ENCODE measurements around the gene RILPL1.
"Not testable (repeated sequence)": the region's sequence is repeated elsewhere in the genome, so short reads cannot be mapped to it uniquely, and the experiment has no call there.

RILPL1 gene

DNA sequence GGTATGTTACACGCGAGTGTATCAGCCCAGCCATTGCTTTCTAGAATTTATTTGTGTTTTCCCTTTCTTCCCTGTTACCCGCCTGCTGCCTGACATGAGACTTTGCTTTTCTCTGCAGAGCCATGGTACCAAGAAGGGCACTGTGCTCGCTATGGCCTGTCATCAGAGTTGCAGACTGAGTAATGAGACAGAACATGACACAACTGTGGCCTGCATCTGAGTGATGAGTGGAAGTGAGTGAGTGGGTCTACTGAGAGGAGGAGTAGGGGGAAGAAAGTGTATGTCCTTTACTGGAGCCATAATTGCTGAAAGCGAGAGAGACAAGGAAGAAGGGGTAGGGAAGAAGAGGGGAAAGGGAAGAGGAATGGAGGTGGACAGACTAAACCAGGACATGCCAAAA, 2.9 kb downstream of the RILPL1 start:
- DNase-seq (ENCODE audit: low read depth) = no peak

DNA sequence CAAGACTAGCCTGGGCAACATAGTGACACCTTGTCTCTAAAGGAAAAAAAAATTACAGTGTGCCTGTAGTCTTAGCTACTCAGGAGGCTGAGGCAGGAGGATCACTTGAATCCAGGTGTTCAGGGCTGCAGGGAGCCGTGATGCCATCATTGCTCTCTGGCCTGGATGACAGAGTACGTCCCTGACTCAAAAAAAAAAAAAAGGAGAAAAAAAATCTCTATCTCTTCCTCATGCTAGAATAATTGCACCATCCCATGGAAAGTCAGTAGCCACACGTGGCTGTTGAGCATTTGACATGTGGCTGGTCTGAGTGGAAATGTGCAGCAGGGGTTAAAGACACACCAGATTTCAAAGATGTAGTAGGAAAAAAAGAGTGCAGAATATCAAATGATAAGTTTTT, 3.8 kb downstream of the RILPL1 start:
- DNase-seq (ENCODE audit: low read depth) = no peak

DNA sequence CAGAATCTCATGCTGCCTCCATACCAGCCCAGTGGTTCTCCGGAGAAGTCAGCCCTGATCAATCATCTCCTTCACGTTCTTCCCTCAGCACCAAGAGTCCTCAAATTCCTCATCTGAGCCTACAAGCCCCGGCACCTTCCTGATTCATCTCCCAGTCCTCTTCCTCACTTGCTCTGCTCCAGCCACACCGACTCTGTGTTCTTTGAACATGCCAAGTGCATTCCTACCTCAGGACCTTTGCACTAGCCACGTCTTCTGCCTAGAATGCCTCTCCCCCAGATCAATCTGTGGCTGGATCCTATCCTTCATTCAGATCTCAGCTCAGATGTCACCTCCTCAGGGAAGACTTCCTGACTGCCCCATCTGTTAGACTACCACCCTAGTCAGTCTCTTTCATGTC, 4.7 kb downstream of the RILPL1 start:
- DNase-seq (ENCODE audit: low read depth) = no peak

DNA sequence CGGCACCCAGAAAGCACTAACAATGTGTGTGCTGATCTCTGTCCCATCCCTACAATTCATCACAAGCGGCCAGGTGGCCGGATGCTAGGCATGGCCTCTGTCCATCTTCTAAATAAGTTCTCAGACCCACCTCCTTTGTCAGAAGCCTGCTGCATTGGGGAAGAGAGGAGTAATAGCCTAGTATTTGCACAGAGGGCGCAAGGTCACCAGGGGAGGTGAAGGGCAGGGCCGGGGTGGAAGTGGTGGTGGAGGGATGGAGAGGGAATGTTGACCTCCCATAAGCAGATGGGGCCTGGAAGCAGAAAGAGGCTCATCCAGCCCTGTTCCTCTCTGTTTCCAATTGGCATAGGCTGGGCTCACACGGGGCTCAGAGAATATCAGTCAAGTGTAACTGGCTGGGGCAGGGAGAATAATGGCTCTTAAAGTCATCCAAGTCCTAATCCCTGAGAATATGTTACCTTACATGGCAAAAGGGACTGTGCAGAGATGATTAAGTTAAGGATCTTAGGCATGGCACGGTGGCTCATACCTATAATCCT, 6.9 kb downstream of the RILPL1 start:
- DNase-seq (ENCODE audit: low read depth) = no peak

- no peak for DNase-seq (ENCODE audit: low read depth)
Measured at GRCh38 chr12:123524378-123524777, 9.1 kb downstream of the RILPL1 start.

DNA sequence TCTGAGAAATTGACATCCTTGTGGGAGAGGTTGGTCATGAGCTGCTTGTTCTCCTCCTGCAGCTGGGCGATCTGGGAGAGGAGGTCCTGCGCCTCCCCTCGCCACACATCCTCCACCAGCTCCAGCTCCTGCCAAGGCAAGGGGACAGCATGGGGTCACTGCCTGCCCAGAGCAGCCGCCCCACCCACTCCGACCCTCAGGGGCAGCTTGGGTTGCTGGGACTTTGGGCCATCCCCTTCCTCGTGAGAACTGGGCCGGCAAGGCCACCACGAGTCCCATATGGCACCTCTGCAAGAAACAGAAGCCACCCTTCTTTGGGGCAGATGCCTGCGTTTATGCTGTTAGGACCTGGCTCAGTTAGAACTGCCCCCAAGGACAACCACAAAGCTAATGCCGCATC, 10.0 kb downstream of the RILPL1 start:
- DNase-seq (ENCODE audit: low read depth) = no peak

DNA sequence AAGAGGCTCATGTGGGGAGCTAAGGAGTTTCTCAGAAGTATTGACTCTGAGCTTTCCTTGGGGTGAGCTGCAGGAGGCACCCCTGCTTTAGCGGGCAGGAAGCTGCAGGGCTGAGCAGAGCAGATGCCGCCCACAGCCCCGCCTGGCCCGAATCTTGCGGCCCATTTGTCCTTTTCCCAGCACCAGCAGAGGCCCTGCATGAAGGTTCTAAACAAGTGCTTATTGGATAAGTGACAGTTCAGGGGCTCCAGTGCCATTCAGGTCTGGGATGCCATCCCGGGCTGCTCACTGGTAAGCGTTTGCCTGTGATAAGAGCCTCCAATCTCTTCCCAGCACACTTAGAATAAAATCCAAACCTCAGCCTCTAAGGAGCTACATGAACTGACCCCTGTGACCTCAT, 11.4 kb downstream of the RILPL1 start:
- no peak for DNase-seq (ENCODE audit: low read depth)

- DNase-seq (ENCODE audit: low read depth) = no peak
Measured at GRCh38 chr12:123520567-123521474, 12.7 kb downstream of the RILPL1 start.

- DNase-seq (ENCODE audit: low read depth) = no peak
Measured at GRCh38 chr12:123519141-123520001, 14.1 kb downstream of the RILPL1 start.

DNA sequence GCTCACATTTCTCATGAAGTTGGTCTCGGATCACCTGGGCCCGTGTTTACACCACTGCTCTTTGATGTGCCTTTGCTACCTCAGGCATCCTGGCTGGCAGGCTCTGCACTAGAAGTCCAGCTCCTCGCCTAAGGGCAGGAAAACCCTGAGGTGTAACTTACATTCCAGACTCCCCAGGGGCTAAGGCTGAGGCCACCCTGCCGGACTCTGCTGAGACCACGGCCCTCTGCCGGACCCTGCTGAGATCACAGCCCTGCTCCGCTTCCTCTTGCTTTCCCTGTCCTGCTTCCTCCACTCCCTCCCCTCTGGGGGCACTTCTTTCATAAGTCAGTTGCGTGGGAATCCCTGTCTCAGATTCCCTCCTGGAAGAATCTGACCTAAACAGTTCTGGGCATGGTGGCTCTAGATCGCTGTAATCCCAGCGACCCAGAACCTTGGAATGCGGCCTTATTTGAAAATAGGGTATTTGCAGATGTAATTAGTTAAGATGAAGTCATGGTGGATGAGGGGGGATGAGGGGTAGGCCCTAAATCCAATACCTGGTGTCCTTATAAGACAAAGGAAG, 17.2 kb downstream of the RILPL1 start:
- DNase-seq (ENCODE audit: low read depth) = no peak

GRCh38 chr12:123514582-123515221, 18.8 kb downstream of the RILPL1 start:
- not testable (repeated sequence) for DNase-seq (ENCODE audit: low read depth)

DNA sequence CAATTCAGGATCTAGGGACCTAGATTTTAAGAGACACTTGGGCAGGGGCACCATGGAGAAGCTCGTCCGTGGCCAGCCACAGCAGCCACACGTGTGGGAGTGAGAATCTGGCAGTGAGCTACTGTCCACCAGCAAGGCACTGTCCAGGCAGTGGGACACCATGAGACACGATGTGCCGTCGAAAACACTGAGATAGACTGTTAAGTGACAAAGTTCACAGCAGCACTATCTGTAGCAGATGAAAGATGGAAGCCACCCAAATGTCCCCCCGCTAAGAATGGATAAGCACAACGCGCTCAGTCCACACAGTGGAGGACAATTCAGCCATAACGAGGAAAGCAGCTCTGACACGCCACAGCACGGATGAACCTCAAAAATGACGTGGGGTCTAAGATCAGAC, 19.7 kb downstream of the RILPL1 start:
- no peak for DNase-seq (ENCODE audit: low read depth)

DNA sequence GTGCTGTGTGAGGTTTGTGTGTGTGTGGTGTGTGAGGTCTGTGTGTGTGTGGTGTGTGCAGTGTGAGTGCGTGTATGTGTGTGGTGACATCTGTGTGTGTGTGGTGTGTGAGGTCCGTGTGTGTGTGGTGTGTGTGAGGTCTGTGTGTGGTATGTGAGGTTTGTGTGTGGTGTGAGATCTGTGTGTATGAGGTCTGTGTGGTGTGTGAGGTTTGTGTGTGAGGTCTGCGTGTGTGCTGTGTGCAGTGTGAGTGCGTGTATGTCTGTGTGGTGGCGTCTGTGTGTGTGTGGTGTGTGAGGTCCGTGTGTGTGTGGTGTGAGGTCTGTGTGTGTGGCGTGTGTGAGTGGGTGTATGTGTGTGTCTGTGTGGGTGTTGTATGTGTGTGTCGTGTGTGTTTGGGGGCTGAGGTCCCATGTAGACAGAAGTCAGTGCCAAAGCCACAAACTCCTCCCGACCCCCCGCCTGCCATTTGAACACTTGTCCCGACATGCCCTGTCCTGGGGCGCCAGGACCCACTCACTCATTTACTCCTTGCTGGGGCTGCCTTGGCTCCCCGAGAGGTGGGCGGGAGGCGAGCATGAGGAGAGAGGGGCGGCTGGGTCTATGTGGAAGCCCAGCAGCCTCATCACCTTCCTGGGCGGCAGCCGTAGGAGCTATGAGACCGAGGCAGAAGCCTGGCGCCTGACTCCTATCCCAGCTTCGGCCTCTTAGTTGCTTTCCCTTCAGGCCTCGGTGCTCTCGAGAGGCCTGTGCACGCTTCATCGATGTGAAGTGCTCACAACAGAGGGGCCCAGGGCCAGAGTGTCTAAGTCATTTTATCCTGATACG, 20.5 kb downstream of the RILPL1 start:
- DNase-seq (ENCODE audit: low read depth) = no peak

GRCh38 chr12:123506843-123507236, 26.7 kb downstream of the RILPL1 start:
- no peak for DNase-seq (ENCODE audit: low read depth)

DNA sequence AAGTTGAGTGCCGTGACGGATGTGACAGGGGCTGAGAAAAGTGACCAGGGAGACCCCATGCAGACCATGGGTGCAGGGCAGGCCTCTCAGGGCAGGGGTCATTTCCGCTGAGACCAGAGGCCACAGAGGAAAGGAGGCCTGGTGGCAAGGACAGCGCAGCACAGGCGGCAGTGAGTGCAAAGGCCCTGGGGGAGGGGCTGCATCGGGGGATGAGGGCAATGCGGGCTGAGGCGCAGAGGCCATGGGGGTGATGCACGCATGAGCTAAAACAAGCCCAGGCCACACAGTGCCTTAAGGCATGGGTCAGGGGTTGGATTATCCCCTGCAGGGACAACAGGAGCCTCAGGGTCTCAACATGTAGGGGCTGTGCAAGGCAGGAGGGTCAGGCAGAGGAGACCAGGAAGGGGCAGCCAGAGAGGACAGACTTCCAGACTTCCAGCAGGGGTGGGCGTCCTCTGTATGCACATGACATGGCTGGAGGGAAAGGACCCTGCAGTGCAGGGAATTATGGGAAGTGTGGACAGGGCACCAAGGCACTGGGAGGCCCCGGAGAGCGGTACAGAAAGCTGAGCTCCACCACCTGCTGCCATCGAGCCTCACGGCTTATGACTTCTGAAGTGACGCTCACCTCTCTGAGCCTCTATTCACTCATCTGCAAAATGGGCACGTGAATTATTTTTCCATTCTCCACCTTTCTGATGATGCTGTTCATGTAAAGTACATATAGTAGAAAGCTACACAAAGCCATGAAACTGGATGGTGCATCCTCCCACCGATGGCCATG, 27.3 kb downstream of the RILPL1 start:
- DNase-seq (ENCODE audit: low read depth) = no peak

- no peak for DNase-seq (ENCODE audit: low read depth)
Measured at GRCh38 chr12:123502163-123502704, 31.3 kb downstream of the RILPL1 start.

GRCh38 chr12:123499332-123499731, 34.2 kb downstream of the RILPL1 start:
- no peak for DNase-seq (ENCODE audit: low read depth)

DNA sequence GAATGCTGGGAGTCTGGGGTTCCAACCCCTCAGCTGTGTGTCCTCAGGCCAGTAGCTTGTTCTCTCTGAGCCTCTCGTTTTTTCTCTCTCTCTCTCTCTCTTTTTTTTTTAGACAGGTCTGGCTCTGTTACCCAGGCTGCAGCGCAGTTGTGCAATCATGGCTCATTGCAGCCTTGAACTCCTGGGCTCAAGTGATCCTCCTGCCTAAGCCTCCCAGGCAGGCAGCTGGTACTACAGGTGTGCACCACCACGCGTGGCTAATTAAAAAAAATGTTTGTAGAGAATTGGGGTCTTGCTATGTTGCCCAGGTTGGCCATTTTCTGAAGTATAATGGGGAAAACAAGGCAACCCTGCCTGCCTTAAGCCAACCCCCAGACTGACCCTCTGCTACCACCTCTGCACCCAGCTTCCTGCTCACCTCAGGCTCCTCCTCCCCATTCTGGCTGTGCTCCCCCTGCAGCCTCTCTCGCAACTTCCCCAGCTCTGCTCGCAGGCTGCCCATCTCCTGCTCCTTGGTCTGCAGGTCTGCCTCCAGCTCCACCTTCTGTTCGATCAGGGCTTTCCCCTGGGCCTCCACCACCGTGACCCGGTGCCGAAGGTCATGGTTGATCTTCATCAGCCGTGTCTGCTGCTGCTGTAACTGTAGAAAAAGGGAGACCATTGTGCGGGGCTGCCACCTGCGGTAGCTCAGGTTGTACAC, 35.2 kb downstream of the RILPL1 start:
- no peak for DNase-seq (ENCODE audit: low read depth)

DNA sequence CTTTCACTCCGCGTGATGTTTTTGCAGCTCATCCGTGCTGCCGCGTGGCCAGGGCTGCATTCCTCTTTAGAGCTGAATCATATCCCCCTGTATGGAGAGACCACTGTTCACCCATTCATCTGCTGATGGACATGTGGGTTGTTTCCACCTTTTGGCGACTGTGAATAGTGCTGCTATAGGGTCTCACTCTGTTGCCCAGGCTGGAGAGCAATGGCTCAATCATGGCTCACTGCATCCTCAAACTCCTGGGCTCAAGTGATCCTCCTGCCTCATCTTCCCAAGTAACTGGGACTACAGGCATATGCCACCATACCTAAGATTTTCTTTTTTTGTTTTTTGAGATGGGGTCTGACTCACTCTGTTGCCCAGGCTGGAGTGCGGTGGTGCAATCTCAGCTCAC, 36.5 kb downstream of the RILPL1 start:
- no peak for DNase-seq (ENCODE audit: low read depth)
